Measurements from ENCODE around the gene PPP1R15B. TPM values are rescaled to one million over a fixed set of nuclear protein-coding genes. Genes with fewer than 3 reads are reported as not detected.

PPP1R15B gene
- total and polyA plus RNA-seq, 2 donors (not counting 1 experiment from before 2014, with no cell fraction given) = 65.7 to 137 TPM

- Mint-ChIP-seq H3K27me3 (no peaks in the 10 kb centered on the region), H3K4me3 (no peak overlapping the region), H3K4me1 (peaks cover 2% of the 10 kb centered on the region), H3K9me3 (ENCODE audit: insufficient read depth) (no peaks in the 10 kb centered on the region), H3K27ac (no peak overlapping the region)
- ATAC-seq (ENCODE audit: low read depth) (no peak), DNase-seq (no peak)
- peaks cover 0 to 5% (median 0%) of the 10 kb centered on the region in 3 donors for H3K9me3 ChIP-seq (ENCODE audit: control extremely low read depth in 1 of 3, control insufficient read depth in 2 of 3, insufficient read depth in 1 of 3, low read length in 2 of 3)
- no peaks in the 10 kb centered on the region for H3K27me3 ChIP-seq (replicated peaks in 1 of 4; ENCODE audit: control extremely low read depth in 1 of 4, control insufficient read depth in 3 of 4, insufficient read depth in 4 of 4, low read length in 3 of 4)
- no peak overlapping the region for H3K4me3 ChIP-seq (ENCODE audit: control extremely low read depth in 1 of 5, extremely low read depth in 1 of 5, insufficient read depth in 1 of 5, low read depth in 2 of 5, low read length in 4 of 5)
- POLR2A ChIA-PET = interaction anchor here (0.7 kb wide), 1 partner anchor 35 kb away, joined by 4 read pairs; no protein-coding TSS in a partner anchor
- CTCF ChIA-PET = interaction anchor here (0.7 to 3.2 kb wide), 5 partner anchors 10 to 268 kb away, joined by 3 to 19 read pairs (median 4); no protein-coding TSS in a partner anchor
- no peaks in the 10 kb centered on the region for H4K20me1 ChIP-seq (ENCODE audit: control insufficient read depth, insufficient read depth, low read length, poor library complexity, severe bottlenecking)
- no peak for TF ChIP-seq EZH2 (IDR thresholded peaks at IDR 0.05; ENCODE audit: borderline replicate concordance, insufficient read depth, low read depth, low read length, poor library complexity, severe bottlenecking)
- TF ChIP-seq CTCF (IDR thresholded peaks at IDR 0.05) = no peak
- peaks cover 11 to 20% of the 10 kb centered on the region in 2 experiments for H3K36me3 ChIP-seq (replicated peaks in 1 of 2; ENCODE audit: control extremely low read depth in 1 of 2, control insufficient read depth in 1 of 2, extremely low read depth in 1 of 2, insufficient read depth in 2 of 2, low read length in 1 of 2)
- no peak overlapping the region for H2AFZ ChIP-seq (ENCODE audit: insufficient read depth, low read depth, low read length, poor library complexity, severe bottlenecking)
- H3K4me2 ChIP-seq (replicated peaks; ENCODE audit: low read depth, low read length, poor library complexity, severe bottlenecking) = no peak overlapping the region
- no peaks in the 10 kb centered on the region for H3K79me2 ChIP-seq (ENCODE audit: control insufficient read depth, insufficient read depth, low read length)
- no peak overlapping the region for H3K27ac ChIP-seq (ENCODE audit: low read length in 2 of 2)
- no peak overlapping the region for H3K9ac ChIP-seq (ENCODE audit: low read length)
- intact Hi-C loops (cut with micrococcal nuclease) = no loop called here
- WGBS (ENCODE audit: insufficient coverage) = 100% methylated on average over 4 of the region's 4 CpGs
- H3K4me1 ChIP-seq (ENCODE audit: control insufficient read depth in 2 of 2, insufficient read depth in 2 of 2, low read length in 2 of 2) = peaks cover 0 to 4% of the 10 kb centered on the region in 2 donors
These were observed 15.5 kb downstream of the PPP1R15B start for GRCh38 chr1:204396015-204396583.

GRCh38 chr1:204391629-204392028 lies 20.0 kb downstream of the PPP1R15B start:
- Mint-ChIP-seq H3K27me3 (no peaks in the 10 kb centered on the region), H3K4me1 (no peaks in the 10 kb centered on the region), H3K9me3 (ENCODE audit: insufficient read depth) (no peaks in the 10 kb centered on the region), H3K4me3 (no peak overlapping the region), H3K27ac (no peak overlapping the region)
- no peaks in the 10 kb centered on the region for H3K79me2 ChIP-seq (ENCODE audit: control insufficient read depth, insufficient read depth, low read length)
- ATAC-seq (ENCODE audit: low read depth) (no peak), DNase-seq (no peak)
- no peak overlapping the region for H3K9ac ChIP-seq (ENCODE audit: low read length)
- no peak overlapping the region for H3K4me2 ChIP-seq (replicated peaks; ENCODE audit: low read depth, low read length, poor library complexity, severe bottlenecking)
- no peak for TF ChIP-seq EZH2 (IDR thresholded peaks at IDR 0.05; ENCODE audit: borderline replicate concordance, insufficient read depth, low read depth, low read length, poor library complexity, severe bottlenecking)
- no peak for TF ChIP-seq CTCF (IDR thresholded peaks at IDR 0.05)
- H3K4me1 ChIP-seq (ENCODE audit: control insufficient read depth in 2 of 2, insufficient read depth in 2 of 2, low read length in 2 of 2) = no peaks in the 10 kb centered on the region
- POLR2A ChIA-PET = interaction anchor here (0.6 kb wide), 1 partner anchor 39 kb away, joined by 4 read pairs; no protein-coding TSS in a partner anchor
- H3K27ac ChIP-seq (ENCODE audit: low read length in 2 of 2) = no peak overlapping the region
- intact Hi-C loops (cut with micrococcal nuclease) = no loop called here
- no peaks in the 10 kb centered on the region for H3K27me3 ChIP-seq (replicated peaks in 1 of 4; ENCODE audit: control extremely low read depth in 1 of 4, control insufficient read depth in 3 of 4, insufficient read depth in 4 of 4, low read length in 3 of 4)
- H4K20me1 ChIP-seq (ENCODE audit: control insufficient read depth, insufficient read depth, low read length, poor library complexity, severe bottlenecking) = no peaks in the 10 kb centered on the region
- H3K9me3 ChIP-seq (ENCODE audit: control extremely low read depth in 1 of 3, control insufficient read depth in 2 of 3, insufficient read depth in 1 of 3, low read length in 2 of 3) = peaks cover 0 to 5% (median 0%) of the 10 kb centered on the region in 3 donors
- H3K4me3 ChIP-seq (ENCODE audit: control extremely low read depth in 1 of 5, extremely low read depth in 1 of 5, insufficient read depth in 1 of 5, low read depth in 2 of 5, low read length in 4 of 5) = no peak overlapping the region
- H2AFZ ChIP-seq (ENCODE audit: insufficient read depth, low read depth, low read length, poor library complexity, severe bottlenecking) = no peak overlapping the region
- H3K36me3 ChIP-seq (replicated peaks in 1 of 2; ENCODE audit: control extremely low read depth in 1 of 2, control insufficient read depth in 1 of 2, extremely low read depth in 1 of 2, insufficient read depth in 2 of 2, low read length in 1 of 2) = no peaks in the 10 kb centered on the region
- CTCF ChIA-PET = no interaction called here
